PFSK-1 (cell line): Measurements from ENCODE around the gene ELMO3.

Source experiments
- FOXP2 ChIP-seq: optimal IDR thresholded peaks from 2 replicates; pipeline ENCODE3; 2011; ENCODE audit warnings: borderline replicate concordance, control low read depth, inconsistent platforms; ENCODE audit not compliant: insufficient read depth; ENCODE audit errors: extremely low read length, extremely low read depth
- POLR2AphosphoS5 ChIP-seq: IDR thresholded peaks from 2 replicates; pipeline ENCODE4 v1.6.1; 2012; ENCODE audit warnings: low read depth, mild to moderate bottlenecking, control low read depth, low read length, moderate library complexity
- REST ChIP-seq, 2 experiments: IDR thresholded peaks; 2 replicates each; pipeline versions ENCODE4 v1.6.1 to v1.8.0; 2011 to 2012; ENCODE audit warnings: low read depth in 2 of 2, low read length in 2 of 2, control low read depth in 1 of 2, inconsistent platforms in 1 of 2, mild to moderate bottlenecking in 1 of 2, moderate library complexity in 1 of 2; ENCODE audit not compliant: insufficient read depth in 1 of 2
- SIN3A ChIP-seq: IDR thresholded peaks from 2 replicates; pipeline ENCODE4 v1.6.1; 2012; ENCODE audit warnings: mild to moderate bottlenecking, low read length, moderate library complexity, borderline replicate concordance; ENCODE audit not compliant: insufficient read depth
- TAF1 ChIP-seq: IDR thresholded peaks from 2 replicates; pipeline ENCODE4 v1.6.1; 2012; ENCODE audit warnings: low read length, control low read depth, borderline replicate concordance; ENCODE audit not compliant: insufficient read depth

- no peak for TF ChIP-seq TAF1
- TF ChIP-seq SIN3A, result no peak
- no peak for TF ChIP-seq POLR2AphosphoS5
- TF ChIP-seq REST (IDR thresholded peaks at IDR 0.05; ENCODE audit: insufficient read depth in 1 of 2, low read depth in 2 of 2, low read length in 2 of 2), result no peak
- no peak for TF ChIP-seq FOXP2
Measured at GRCh38 chr16:67180166-67180565, 18.8 kb upstream of the ELMO3 start.
